RWPE1 (cell line): ENCODE measurements around the gene SF1.

Experiments used
- CTCF ChIA-PET: fragments of 350-600 bp; sonication (Branson Sonifier 250); formaldehyde crosslinking; extraction: SDS; loops from one replicate; lab custom pipeline; 2021; lab: Yijun Ruan, JAX
- POLR2A ChIA-PET: fragments of 400-600 bp; formaldehyde crosslinking; extraction: SDS; loops from one replicate; lab custom pipeline; 2020; ENCODE audit warnings: antibody characterized with exemption; ENCODE audit not compliant: low non-redundant PET; lab: Yijun Ruan, JAX
- DNase-seq: peaks from one replicate; pipeline ENCODE4 v3.0.0; 2012; ENCODE audit warnings: low spot score
- H3K27ac ChIP-seq: fragments of 450-650 bp; 2 replicates; pipeline ENCODE4 v1.5.1; 2017
- CTCF ChIP-seq: fragments of 450-650 bp; conservative IDR thresholded peaks from 2 replicates; pipeline ENCODE4 v1.5.1; 2017; ENCODE audit warnings: low read depth, mild to moderate bottlenecking

Gene SF1

DNA sequence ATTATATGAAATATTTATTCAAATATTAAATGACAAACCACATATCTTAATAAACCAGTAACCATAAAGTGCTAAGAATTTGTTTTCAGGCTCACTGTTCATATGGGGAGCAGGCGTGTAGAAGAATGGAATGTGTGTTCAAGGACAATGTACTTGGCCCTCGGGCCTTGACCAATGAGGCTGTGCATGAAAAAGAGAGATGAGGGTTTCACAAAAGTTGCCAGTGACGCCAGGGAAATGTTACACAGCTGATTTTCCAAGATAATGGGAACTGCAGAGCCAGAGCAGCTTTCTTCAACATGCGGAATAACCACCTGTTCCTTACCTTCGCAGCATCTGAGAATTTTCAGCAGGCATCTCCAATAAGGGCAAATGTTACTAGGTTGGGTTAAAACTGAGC lies 4.2 kb downstream of the SF1 start:
- H3K27ac ChIP-seq: no peak overlapping the region
- no peak for DNase-seq
- ChIA-PET CTCF (interaction anchor here (0.6 kb wide), 1 partner anchor 339 kb away, joined by 4 read pairs; no protein-coding TSS in a partner anchor), POLR2A (no interaction called here)
- TF ChIP-seq CTCF: no peak

DNA sequence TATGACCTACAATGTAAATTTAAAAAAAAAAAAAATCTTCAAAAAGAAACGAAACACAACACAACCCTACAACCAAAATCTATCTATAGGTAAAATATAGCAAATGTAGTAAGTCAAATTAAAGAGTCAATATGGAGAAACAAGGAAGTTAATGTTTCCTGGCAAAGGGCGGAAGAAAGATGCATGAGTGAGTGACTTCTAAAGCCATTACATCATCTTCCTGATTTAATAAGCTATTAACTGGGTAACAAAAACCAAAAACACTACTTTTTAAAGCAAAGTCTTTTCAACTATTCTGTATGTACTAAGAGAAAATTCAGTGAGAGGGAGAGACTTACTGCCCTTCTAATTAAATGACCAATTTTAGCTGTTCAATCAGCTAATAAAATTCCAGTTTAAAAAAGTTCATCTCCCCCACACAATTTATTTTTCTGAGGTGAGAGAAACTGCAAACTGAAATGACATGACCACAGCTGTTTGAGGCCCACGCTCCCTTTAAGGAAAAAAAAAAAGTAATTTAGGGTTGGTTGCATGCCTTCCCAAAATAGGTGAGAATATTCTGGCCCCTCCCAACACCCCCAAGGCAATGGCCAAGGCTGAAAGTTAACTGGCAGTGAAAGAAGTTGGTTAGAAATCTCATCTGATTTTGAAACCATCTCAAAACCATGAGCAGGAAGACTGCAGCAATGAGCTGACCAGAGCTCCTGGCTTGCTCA lies 5.9 kb downstream of the SF1 start:
- no peak overlapping the region for H3K27ac ChIP-seq
- POLR2A ChIA-PET: no interaction called here
- CTCF ChIA-PET: interaction anchor here (0.6 kb wide), 1 partner anchor 47 kb away, joined by 8 read pairs; no protein-coding TSS in a partner anchor
- no peak for DNase-seq
- TF ChIP-seq CTCF: no peak

DNA sequence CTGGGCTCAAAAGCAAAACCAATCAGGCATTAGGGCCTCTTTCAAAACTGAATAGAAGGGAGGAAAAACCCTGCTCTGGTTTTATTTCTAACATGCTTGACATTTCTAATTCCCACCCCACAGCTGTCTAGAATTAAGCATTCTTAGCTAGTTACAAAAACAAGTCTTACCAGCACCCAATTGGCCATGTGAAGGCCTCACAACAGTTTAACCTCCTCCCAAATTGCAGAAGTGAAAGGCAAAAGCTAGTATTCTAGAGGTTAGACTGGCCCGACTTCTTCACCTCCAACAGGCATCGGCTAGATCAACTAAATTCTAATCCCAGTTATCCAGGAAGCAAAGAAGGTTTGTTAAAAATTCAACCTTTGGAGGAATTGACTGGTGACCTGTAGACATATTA lies 6.5 kb downstream of the SF1 start:
- ChIA-PET POLR2A (no interaction called here), CTCF (no interaction called here)
- TF ChIP-seq CTCF: no peak
- H3K27ac ChIP-seq: no peak overlapping the region
- no peak for DNase-seq

GRCh38 chr11:64770120-64770519 lies 8.2 kb downstream of the SF1 start:
- ChIA-PET CTCF (no interaction called here), POLR2A (no interaction called here)
- DNase-seq: no peak
- H3K27ac ChIP-seq: no peak overlapping the region
- no peak for TF ChIP-seq CTCF

GRCh38 chr11:64769283-64769682 lies 9.1 kb downstream of the SF1 start:
- no peak overlapping the region for H3K27ac ChIP-seq
- no peak for DNase-seq
- POLR2A ChIA-PET: no interaction called here
- TF ChIP-seq CTCF: no peak
- CTCF ChIA-PET: no interaction called here

GRCh38 chr11:64768300-64768694 lies 10.0 kb downstream of the SF1 start:
- H3K27ac ChIP-seq: peak overlapping the region; percentile 85
- no peak for TF ChIP-seq CTCF
- POLR2A ChIA-PET: no interaction called here
- DNase-seq: no peak
- CTCF ChIA-PET: interaction anchor here (0.7 to 1.1 kb wide), 2 partner anchors 22 to 638 kb away, joined by 3 read pairs; no protein-coding TSS in a partner anchor
